HFFc6 (cell line): ENCODE data around the gene DOCK4. TPM values are rescaled to one million over a fixed set of nuclear protein-coding genes. Genes with fewer than 3 reads are reported as not detected.

ENCODE experiments used
- DNase-seq: peaks from one replicate; pipeline ENCODE4 v3.0.0-alpha.2; 2018
- H3K27ac Mint-ChIP-seq: 2 replicates; pipeline ENCODE4 v1.8.0; 2020; ENCODE audit warnings: mild to moderate bottlenecking, mixed read lengths
- H3K27me3 Mint-ChIP-seq: 2 replicates; pipeline ENCODE4 v1.8.0; 2021; ENCODE audit warnings: mild to moderate bottlenecking, moderate library complexity, mixed read lengths; ENCODE audit not compliant: insufficient read depth
- H3K36me3 Mint-ChIP-seq: 2 replicates; pipeline ENCODE4 v1.8.0; 2021; ENCODE audit warnings: low read depth, mixed read lengths
- H3K4me1 Mint-ChIP-seq: 2 replicates; pipeline ENCODE4 v1.8.0; 2020; ENCODE audit warnings: low read depth, mixed read lengths
- H3K4me3 Mint-ChIP-seq: 2 replicates; pipeline ENCODE4 v1.8.0; 2020; ENCODE audit warnings: mild to moderate bottlenecking, moderate library complexity, mixed read lengths
- H3K9me3 Mint-ChIP-seq: 2 replicates; pipeline ENCODE4 v1.8.0; 2020; ENCODE audit warnings: mild to moderate bottlenecking, mixed read lengths
- CTCF ChIP-seq: fragments of 200-600 bp; sonication (generic); IDR thresholded peaks from 2 replicates; pipeline ENCODE4 v1.5.0; 2021; ENCODE audit warnings: antibody characterized with exemption, mild to moderate bottlenecking
- total RNA-seq, 6 experiments: library from RNA; stranded (reverse); fragmentation: NEBNext Ultra II Directional; extraction: Animal tissue kit (Norgen Biotek cat#: 25700); gene quantifications; 2 replicates in 1 of 6; 3 replicates in 5 of 6; pipeline ENCODE4 v1.2.3, GENCODE V29; 2021

The DOCK4 gene
- total RNA-seq, 6 experiments from 2014 or later: 2.2 to 3.9 (median 3.3) TPM

GRCh38 chr7:111740942-111741341, 465.3 kb downstream of the DOCK4 start:
- no peak for TF ChIP-seq CTCF
- no peak overlapping the region for H3K4me3 Mint-ChIP-seq

DNA sequence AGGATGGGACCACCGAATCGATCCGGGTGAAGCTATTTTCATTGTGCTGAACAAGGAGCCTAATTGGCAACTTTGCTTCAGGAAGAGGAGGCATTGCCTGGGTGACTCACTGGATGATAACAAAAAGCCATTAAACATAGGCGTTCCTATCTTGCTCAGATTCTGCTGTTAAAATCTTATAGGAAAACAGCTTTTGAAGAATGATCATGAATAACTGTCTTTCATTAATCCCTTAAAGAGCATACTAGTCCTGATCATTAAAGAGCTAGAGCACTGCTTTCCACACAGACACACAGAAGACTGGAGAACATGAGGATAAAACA, 469.7 kb downstream of the DOCK4 start:
- peak overlapping the region; percentile 3; the same call in 1 of the 2 replicates for H3K27ac Mint-ChIP-seq
- no peak for DNase-seq
- H3K4me3 Mint-ChIP-seq: peak overlapping the region; percentile 31; the same call in 1 of the 2 replicates
- TF ChIP-seq CTCF: no peak
- peaks cover 26% of the 10 kb centered on the region for H3K4me1 Mint-ChIP-seq
- H3K9me3 Mint-ChIP-seq: no peaks in the 10 kb centered on the region
- H3K36me3 Mint-ChIP-seq: no peaks in the 10 kb centered on the region
- H3K27me3 Mint-ChIP-seq: no peaks in the 10 kb centered on the region

More at GRCh38 chr7:111740942-111741341, 465.3 kb downstream of the DOCK4 start:
- DNase-seq: no peak
- no peak overlapping the region for H3K27ac Mint-ChIP-seq
- no peaks in the 10 kb centered on the region for H3K36me3 Mint-ChIP-seq
- H3K4me1 Mint-ChIP-seq: peaks cover 25% of the 10 kb centered on the region
- no peaks in the 10 kb centered on the region for H3K9me3 Mint-ChIP-seq
- no peaks in the 10 kb centered on the region for H3K27me3 Mint-ChIP-seq

DNA sequence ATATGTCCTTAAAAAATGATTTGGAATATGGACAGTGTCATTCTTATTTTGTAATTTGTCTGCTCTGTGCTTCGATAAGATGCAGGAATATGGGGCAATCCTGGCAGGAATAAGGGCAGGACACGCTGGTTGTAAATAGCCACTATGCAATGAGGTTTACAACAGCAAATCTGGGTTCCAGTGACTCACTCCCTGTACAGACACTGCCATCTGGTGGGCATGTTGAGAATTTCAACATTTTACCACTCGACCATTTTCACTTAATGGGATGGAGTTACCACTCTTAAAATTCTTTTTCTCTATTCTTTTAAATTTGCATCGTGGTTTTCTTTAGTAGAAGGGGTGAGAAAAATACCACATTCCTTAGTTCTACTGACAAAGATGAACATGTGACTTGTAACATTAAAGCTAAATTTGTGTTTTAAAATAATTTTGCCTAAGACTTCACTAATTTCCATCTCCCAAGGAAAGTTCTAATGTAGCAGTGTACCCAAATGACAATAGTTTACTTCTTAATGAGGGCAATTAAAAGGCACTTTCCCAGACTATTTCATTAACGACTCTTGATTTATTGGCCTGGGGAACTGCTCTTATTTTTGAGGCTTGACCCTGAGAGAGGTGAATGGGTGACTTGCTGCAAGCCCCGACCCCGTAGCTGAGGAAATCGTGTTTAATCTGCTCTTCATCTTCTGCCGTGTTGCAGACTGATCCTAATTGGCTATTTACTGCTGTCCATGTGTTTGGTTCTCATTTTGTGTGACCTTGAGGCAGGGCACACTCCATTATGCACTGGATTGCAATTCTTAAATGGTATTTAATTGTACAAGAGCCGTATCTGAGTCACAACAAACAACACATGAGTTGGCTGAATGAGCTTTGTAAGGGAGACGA, 470.3 kb downstream of the DOCK4 start:
- peak; percentile 74 for DNase-seq
- Mint-ChIP-seq H3K4me3 (peak overlapping the region; percentile 31; the same call in 1 of the 2 replicates), H3K27ac (peak overlapping the region; percentile 3; the same call in 1 of the 2 replicates), H3K36me3 (no peaks in the 10 kb centered on the region), H3K27me3 (no peaks in the 10 kb centered on the region), H3K9me3 (no peaks in the 10 kb centered on the region), H3K4me1 (peaks cover 26% of the 10 kb centered on the region)
- peak; percentile 99 for TF ChIP-seq CTCF

DNA sequence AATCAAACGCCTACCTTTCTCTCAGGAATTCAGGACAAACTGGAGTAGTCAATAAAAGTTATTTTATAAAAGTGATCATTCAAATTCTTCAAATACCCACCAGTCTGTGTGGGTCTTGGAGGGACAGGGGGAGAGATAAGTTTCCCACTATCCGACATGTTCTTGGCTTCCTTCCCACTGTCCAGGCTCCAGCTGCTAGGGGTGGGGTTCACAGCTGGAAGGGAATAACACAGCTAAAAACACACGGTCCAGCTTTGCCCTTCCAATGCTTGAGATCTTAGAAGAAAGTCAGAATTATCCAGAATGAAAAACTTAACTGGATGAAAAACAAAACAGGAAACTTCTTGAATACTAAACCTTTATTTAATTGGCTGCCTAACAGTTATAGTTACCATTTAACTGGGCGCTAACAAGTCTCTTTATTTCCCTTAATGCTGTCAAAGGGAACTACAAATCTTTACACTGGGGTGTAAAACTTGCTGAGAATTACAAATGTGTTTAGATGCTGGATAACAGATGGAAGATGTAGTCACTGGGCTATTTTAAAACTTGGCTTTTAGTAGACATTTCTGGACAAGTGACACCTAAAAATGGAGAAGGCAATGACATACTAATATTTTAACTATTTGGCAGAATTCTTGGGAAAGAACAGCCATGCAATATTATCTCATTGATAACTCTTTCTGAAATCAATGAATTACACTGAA, 471.1 kb downstream of the DOCK4 start:
- no peaks in the 10 kb centered on the region for H3K36me3 Mint-ChIP-seq
- no peaks in the 10 kb centered on the region for H3K27me3 Mint-ChIP-seq
- H3K4me3 Mint-ChIP-seq: no peak overlapping the region; the same call in 1 of the 2 replicates
- peaks cover 30% of the 10 kb centered on the region for H3K4me1 Mint-ChIP-seq
- H3K27ac Mint-ChIP-seq: no peak overlapping the region
- no peak for TF ChIP-seq CTCF
- DNase-seq: no peak
- H3K9me3 Mint-ChIP-seq: no peaks in the 10 kb centered on the region

DNA sequence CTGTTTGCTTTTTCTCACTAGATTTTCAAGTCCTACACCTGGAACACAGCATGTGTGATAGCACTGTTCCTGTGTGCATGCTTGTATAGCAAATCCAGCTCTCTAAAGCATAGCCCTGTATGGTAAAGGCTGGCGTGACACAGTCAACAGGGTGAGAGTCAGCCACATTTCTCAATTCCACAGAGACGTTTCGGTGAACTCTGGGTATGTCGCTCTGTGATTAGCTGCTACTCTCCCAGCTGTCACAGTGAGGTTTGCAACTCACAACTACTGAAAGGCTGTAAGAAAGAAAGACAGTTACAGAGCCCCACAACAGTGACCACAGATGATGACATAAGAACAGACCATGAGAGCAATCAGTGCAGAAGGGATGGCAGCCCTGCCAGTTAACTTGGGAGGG, 473.3 kb downstream of the DOCK4 start:
- TF ChIP-seq CTCF: no peak
- DNase-seq: no peak
- Mint-ChIP-seq H3K4me1 (peaks cover 33% of the 10 kb centered on the region), H3K27ac (no peak overlapping the region), H3K4me3 (no peak overlapping the region), H3K36me3 (no peaks in the 10 kb centered on the region), H3K9me3 (no peaks in the 10 kb centered on the region), H3K27me3 (no peaks in the 10 kb centered on the region)
